ENCODE results near the gene COL9A3.

Gene COL9A3

GRCh38 chr20:62778058-62778457 is 38.8 kb upstream of the COL9A3 start:
- no peak overlapping the region for H3K9ac ChIP-seq
- TF ChIP-seq, protein P1, sequence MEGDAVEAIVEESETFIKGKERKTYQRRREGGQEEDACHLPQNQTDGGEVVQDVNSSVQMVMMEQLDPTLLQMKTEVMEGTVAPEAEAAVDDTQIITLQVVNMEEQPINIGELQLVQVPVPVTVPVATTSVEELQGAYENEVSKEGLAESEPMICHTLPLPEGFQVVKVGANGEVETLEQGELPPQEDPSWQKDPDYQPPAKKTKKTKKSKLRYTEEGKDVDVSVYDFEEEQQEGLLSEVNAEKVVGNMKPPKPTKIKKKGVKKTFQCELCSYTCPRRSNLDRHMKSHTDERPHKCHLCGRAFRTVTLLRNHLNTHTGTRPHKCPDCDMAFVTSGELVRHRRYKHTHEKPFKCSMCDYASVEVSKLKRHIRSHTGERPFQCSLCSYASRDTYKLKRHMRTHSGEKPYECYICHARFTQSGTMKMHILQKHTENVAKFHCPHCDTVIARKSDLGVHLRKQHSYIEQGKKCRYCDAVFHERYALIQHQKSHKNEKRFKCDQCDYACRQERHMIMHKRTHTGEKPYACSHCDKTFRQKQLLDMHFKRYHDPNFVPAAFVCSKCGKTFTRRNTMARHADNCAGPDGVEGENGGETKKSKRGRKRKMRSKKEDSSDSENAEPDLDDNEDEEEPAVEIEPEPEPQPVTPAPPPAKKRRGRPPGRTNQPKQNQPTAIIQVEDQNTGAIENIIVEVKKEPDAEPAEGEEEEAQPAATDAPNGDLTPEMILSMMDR (IDR thresholded peaks at IDR 0.05): no peak
- H2AFZ ChIP-seq: no peak overlapping the region
- H3K79me2 ChIP-seq: no peaks in the 10 kb centered on the region
- peaks cover 4% of the 10 kb centered on the region for H3K27me3 ChIP-seq (ENCODE audit: control insufficient read depth, insufficient read depth, low read length)
- H3K4me3 ChIP-seq (ENCODE audit: low read depth, low read length): no peak overlapping the region
- H3K36me3 ChIP-seq (ENCODE audit: control insufficient read depth, insufficient read depth, low read length): no peaks in the 10 kb centered on the region
- no peak overlapping the region for H3K27ac ChIP-seq
- H3K4me1 ChIP-seq: peaks cover 3% of the 10 kb centered on the region
- H3K4me2 ChIP-seq (ENCODE audit: low read length): no peak overlapping the region
- H3K9me3 ChIP-seq (ENCODE audit: control insufficient read depth, low read length): no peaks in the 10 kb centered on the region

DNA sequence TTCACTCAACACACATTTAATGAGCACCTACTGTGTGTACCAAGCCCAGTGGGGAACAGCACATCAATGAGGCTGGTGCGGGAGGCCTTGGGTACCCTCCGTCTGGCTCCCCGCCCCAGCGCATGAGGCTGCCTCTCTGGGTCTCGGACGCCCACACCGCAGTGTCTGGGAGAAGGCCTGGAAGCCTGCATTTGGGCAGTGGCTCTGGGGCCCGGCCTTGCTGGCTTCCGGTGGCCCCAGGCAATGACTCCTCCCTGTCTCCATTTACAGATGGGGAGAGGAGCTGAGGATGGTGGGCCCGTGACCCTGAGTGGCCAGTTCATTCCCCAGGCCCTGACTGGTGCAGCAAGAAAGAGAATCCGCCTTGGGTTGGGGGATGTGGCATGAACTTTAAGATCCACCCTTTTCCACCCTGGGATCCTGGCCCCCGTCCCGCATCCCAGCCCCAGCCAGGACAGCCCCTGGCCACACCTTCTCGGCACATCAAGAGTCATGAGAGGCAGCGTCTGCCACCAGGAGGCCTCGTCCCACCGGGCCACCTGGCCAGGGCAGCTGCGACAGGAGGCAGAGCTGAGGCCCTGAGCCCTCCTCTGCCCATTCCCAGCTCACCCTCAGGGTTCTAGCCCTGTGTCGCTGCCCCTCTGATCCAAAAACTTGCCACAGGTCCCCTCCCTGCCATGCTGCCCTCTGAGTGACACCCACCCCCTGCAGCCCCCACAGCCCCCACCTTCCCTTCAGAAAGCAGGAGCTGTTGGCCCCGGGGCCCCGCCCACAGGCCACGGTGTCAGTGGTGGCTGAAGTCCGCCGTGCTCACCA is 38.0 kb upstream of the COL9A3 start:
- TF ChIP-seq, protein P1 (IDR thresholded peaks at IDR 0.05): no peak
- no peak overlapping the region for H3K27ac ChIP-seq
- H3K9me3 ChIP-seq (ENCODE audit: control insufficient read depth, low read length): no peaks in the 10 kb centered on the region
- no peak overlapping the region for H3K4me2 ChIP-seq (ENCODE audit: low read length)
- H3K79me2 ChIP-seq: no peaks in the 10 kb centered on the region
- H3K4me1 ChIP-seq: no peaks in the 10 kb centered on the region
- no peaks in the 10 kb centered on the region for H3K36me3 ChIP-seq (ENCODE audit: control insufficient read depth, insufficient read depth, low read length)
- peaks cover 4% of the 10 kb centered on the region for H3K27me3 ChIP-seq (ENCODE audit: control insufficient read depth, insufficient read depth, low read length)
- H3K4me3 ChIP-seq (ENCODE audit: low read depth, low read length): no peak overlapping the region
- no peak overlapping the region for H2AFZ ChIP-seq
- no peak overlapping the region for H3K9ac ChIP-seq

DNA sequence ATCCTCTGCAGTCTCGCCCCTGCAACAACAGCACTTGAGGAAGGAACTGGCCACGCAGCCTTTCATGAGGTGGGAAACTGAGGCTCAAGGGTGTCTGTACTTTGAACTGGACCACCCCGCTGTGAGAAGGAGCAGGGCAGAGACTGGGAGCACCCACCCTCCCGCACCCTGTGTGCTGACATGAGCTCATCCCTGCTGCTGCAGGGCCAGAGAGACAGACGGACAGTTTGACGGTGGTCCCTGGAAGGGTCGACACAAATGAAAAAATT is 37.5 kb upstream of the COL9A3 start:
- Histone ChIP-seq H3K9me3 (ENCODE audit: control insufficient read depth, low read length) (no peaks in the 10 kb centered on the region), H3K36me3 (ENCODE audit: control insufficient read depth, insufficient read depth, low read length) (no peaks in the 10 kb centered on the region), H3K4me3 (ENCODE audit: low read depth, low read length) (no peak overlapping the region), H3K9ac (no peak overlapping the region), H3K4me2 (ENCODE audit: low read length) (no peak overlapping the region), H2AFZ (no peak overlapping the region), H3K27me3 (ENCODE audit: control insufficient read depth, insufficient read depth, low read length) (peaks cover 2% of the 10 kb centered on the region), H3K79me2 (no peaks in the 10 kb centered on the region), H3K4me1 (no peaks in the 10 kb centered on the region), H3K27ac (no peak overlapping the region)
- TF ChIP-seq, protein P1 (IDR thresholded peaks at IDR 0.05): no peak

DNA sequence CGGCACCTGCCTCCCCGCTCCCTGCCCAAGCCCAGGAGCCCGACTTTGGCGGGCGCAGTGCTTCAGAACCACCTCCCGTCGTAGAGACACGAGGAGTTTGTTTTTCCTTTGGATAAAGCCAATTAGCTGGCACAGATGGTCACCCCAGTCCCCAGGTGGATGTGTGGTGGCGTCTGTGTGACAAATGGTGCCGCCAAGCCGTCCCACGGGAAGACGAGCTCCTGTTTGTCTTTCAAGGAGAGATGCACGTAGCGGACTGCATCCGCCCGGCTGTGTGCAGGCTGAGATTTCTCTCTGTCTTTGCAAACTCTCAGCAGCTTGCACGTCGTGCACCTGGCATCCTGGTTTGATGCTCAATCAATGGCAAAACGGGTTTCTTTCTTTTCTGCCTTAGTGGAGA is 36.6 kb upstream of the COL9A3 start:
- Histone ChIP-seq H3K79me2 (no peaks in the 10 kb centered on the region), H3K27ac (no peak overlapping the region), H3K36me3 (ENCODE audit: control insufficient read depth, insufficient read depth, low read length) (no peaks in the 10 kb centered on the region), H3K9me3 (ENCODE audit: control insufficient read depth, low read length) (no peaks in the 10 kb centered on the region), H3K4me1 (no peaks in the 10 kb centered on the region), H3K4me2 (ENCODE audit: low read length) (no peak overlapping the region), H2AFZ (no peak overlapping the region), H3K4me3 (ENCODE audit: low read depth, low read length) (no peak overlapping the region), H3K27me3 (ENCODE audit: control insufficient read depth, insufficient read depth, low read length) (no peaks in the 10 kb centered on the region), H3K9ac (no peak overlapping the region)
- TF ChIP-seq, protein P1 (IDR thresholded peaks at IDR 0.05): no peak

DNA sequence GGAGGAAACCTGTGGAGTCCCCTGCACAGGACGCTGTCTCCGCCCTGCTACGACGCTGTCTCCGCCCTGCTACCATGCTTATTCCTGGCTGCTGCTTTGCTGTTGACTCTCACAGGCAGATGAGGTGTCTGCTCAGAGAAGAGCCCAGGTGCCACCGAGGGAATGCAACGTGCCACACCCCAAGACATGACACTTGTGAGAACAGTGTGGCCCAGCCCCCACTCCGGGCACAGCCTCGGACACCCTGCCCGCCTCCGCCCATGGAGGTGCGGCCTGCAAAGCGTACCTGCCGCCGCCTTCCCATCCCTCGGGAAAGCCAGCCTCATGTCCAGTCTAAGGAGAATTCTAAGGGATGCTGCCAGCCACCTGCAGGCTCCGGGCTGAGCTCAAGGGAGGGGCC is 36.2 kb upstream of the COL9A3 start:
- no peak overlapping the region for H2AFZ ChIP-seq
- H3K79me2 ChIP-seq: no peaks in the 10 kb centered on the region
- no peak overlapping the region for H3K27ac ChIP-seq
- no peak overlapping the region for H3K4me2 ChIP-seq (ENCODE audit: low read length)
- no peaks in the 10 kb centered on the region for H3K27me3 ChIP-seq (ENCODE audit: control insufficient read depth, insufficient read depth, low read length)
- no peaks in the 10 kb centered on the region for H3K36me3 ChIP-seq (ENCODE audit: control insufficient read depth, insufficient read depth, low read length)
- no peaks in the 10 kb centered on the region for H3K4me1 ChIP-seq
- TF ChIP-seq, protein P1 (IDR thresholded peaks at IDR 0.05): no peak
- no peaks in the 10 kb centered on the region for H3K9me3 ChIP-seq (ENCODE audit: control insufficient read depth, low read length)
- no peak overlapping the region for H3K4me3 ChIP-seq (ENCODE audit: low read depth, low read length)
- H3K9ac ChIP-seq: no peak overlapping the region

Data from parathyroid adenoma (tissue), 2 donors.